GM12878 (cell line): ENCODE measurements around the gene MAGT1. TPM values are rescaled to one million over a fixed set of nuclear protein-coding genes. Genes with fewer than 3 reads are reported as not detected.

Experiments used
- ATAC-seq: fragments of 200-7000 bp; cut with Tn5 transposase; 3 replicates; pipeline ENCODE4 v1.9.1; 2020; ENCODE audit warnings: mild to moderate bottlenecking, moderate library complexity
- BruUV-seq: library from RNA; stranded (reverse); fragments of 400-500 nt; replicated peaks from 2 replicates; lab custom pipeline; 2021; lab: Mats Ljungman, UMichigan
- CTCF ChIA-PET: fragments of 300-600 bp; sonication (Branson Sonifier 250); formaldehyde crosslinking; extraction: SDS; loops from one replicate; lab custom pipeline; 2021; ENCODE audit warnings: inconsistent platforms; lab: Yijun Ruan, JAX
- POLR2A ChIA-PET: fragments of 350-600 bp; formaldehyde crosslinking; extraction: SDS; loops from one replicate; lab custom pipeline; 2021; ENCODE audit warnings: inconsistent platforms; lab: Charles Lee
- RAD21 ChIA-PET: fragments of 300-600 bp; sonication (Branson Sonifier 250); formaldehyde crosslinking; loops from one replicate; lab custom pipeline; 2023; ENCODE audit warnings: antibody characterized with exemption; ENCODE audit not compliant: unreplicated experiment; lab: Charles Lee
- SMC1A ChIA-PET: fragments of 300-600 bp; sonication (Branson Sonifier 250); formaldehyde crosslinking; loops from one replicate; lab custom pipeline; 2023; ENCODE audit not compliant: unreplicated experiment, uncharacterized antibody; lab: Charles Lee
- DNase-seq: peaks from one replicate; pipeline ENCODE4 v3.0.0-alpha.2; 2011; ENCODE audit warnings: low read depth, low spot score
- FAIRE-seq: peaks from 3 replicates; lab custom pipeline; 2011; peaks lifted over from hg19 to GRCh38; lab: Jason Lieb, UNC
- H2AFZ ChIP-seq: 2 replicates; pipeline ENCODE4 v1.6.0; 2011; ENCODE audit warnings: low read depth, low read length, control low read depth; ENCODE audit not compliant: control insufficient read depth
- H3K27ac ChIP-seq: 2 replicates; pipeline ENCODE4 v1.5.1; 2011; ENCODE audit warnings: control low read depth; ENCODE audit not compliant: control insufficient read depth, insufficient read depth
- H3K27me3 ChIP-seq, 2 experiments: replicated peaks in 1 of 2; 2 replicates each; pipeline versions ENCODE4 v1.6.0 to v1.6.1; 2011; ENCODE audit warnings: low read length in 1 of 2; ENCODE audit not compliant: control insufficient read depth in 2 of 2, insufficient read depth in 2 of 2
- H3K36me3 ChIP-seq, 2 experiments: 2 replicates each; pipeline ENCODE4 v1.5.1; 2011; ENCODE audit warnings: low read length in 1 of 2; ENCODE audit not compliant: control insufficient read depth in 2 of 2, insufficient read depth in 2 of 2
- H3K4me1 ChIP-seq: 2 replicates; pipeline ENCODE4 v1.6.1; 2011; ENCODE audit warnings: mild to moderate bottlenecking, low read length, moderate library complexity, mixed read lengths; ENCODE audit not compliant: control insufficient read depth, insufficient read depth
- H3K4me2 ChIP-seq: 2 replicates; pipeline ENCODE4 v1.6.0; 2011; ENCODE audit warnings: control low read depth; ENCODE audit not compliant: control insufficient read depth, insufficient read depth
- H3K4me3 ChIP-seq: fragments of 200-600 bp; sonication (generic); 2 replicates; pipeline ENCODE4 v1.5.1; 2016
- H3K79me2 ChIP-seq: 2 replicates; pipeline ENCODE4 v1.6.0; 2011; ENCODE audit warnings: low read length; ENCODE audit not compliant: control insufficient read depth, insufficient read depth
- H3K9ac ChIP-seq: 2 replicates; pipeline ENCODE4 v1.8.0; 2011; ENCODE audit warnings: low read length, control low read depth, mixed read lengths; ENCODE audit not compliant: control insufficient read depth, insufficient read depth
- H3K9me3 ChIP-seq: replicated peaks from 3 replicates; pipeline ENCODE4 v1.5.1; 2011; ENCODE audit warnings: mild to moderate bottlenecking, low read length; ENCODE audit not compliant: control insufficient read depth, insufficient read depth
- H4K20me1 ChIP-seq: 2 replicates; pipeline ENCODE4 v1.6.0; 2011; ENCODE audit not compliant: control insufficient read depth, insufficient read depth
- BMI1 ChIP-seq: fragments of 450-650 bp; IDR thresholded peaks from 2 replicates; pipeline ENCODE4 v1.6.1; 2016; ENCODE audit warnings: mild to moderate bottlenecking, moderate library complexity, borderline replicate concordance
- CBX5 ChIP-seq: sonication (generic); IDR thresholded peaks from 2 replicates; pipeline ENCODE4 v1.6.1; 2016; ENCODE audit warnings: low read depth, moderate library complexity, mild to moderate bottlenecking, inconsistent platforms
- CHD1 ChIP-seq: IDR thresholded peaks from 2 replicates; pipeline ENCODE4 v1.6.1; 2012; ENCODE audit warnings: low read depth, low read length, improper control_type of control experiment
- E2F4 ChIP-seq: IDR thresholded peaks from 2 replicates; pipeline ENCODE4 v1.6.1; 2012; ENCODE audit warnings: low read depth, low read length, improper control_type of control experiment
- FOXK2 ChIP-seq: fragments of 450-650 bp; IDR thresholded peaks from 2 replicates; pipeline ENCODE4 v1.6.1; 2017; ENCODE audit warnings: mild to moderate bottlenecking, moderate library complexity
- FOXM1 ChIP-seq: IDR thresholded peaks from 2 replicates; pipeline ENCODE4 v1.6.1; 2012; ENCODE audit warnings: low read depth, mild to moderate bottlenecking, inconsistent platforms, low read length, moderate library complexity
- IRF4 ChIP-seq: IDR thresholded peaks from 2 replicates; pipeline ENCODE4 v1.6.1; 2011; ENCODE audit warnings: low read depth, low read length
- PAX5 ChIP-seq: IDR thresholded peaks from 2 replicates; pipeline ENCODE4 v1.6.1; 2011; ENCODE audit warnings: low read depth, low read length, borderline replicate concordance
- SKIL ChIP-seq: fragments of 450-650 bp; IDR thresholded peaks from 2 replicates; pipeline ENCODE4 v1.6.1; 2017; ENCODE audit warnings: mild to moderate bottlenecking, low read depth, inconsistent platforms; ENCODE audit not compliant: poor library complexity, severe bottlenecking
- SPI1 ChIP-seq: IDR thresholded peaks from 2 replicates; pipeline ENCODE4 v1.6.1; 2011; ENCODE audit warnings: low read depth, mild to moderate bottlenecking, low read length, moderate library complexity, borderline replicate concordance; ENCODE audit not compliant: insufficient read depth
- WRNIP1 ChIP-seq: IDR thresholded peaks from 2 replicates; pipeline ENCODE4 v1.6.1; 2011; ENCODE audit warnings: low read depth, low read length, improper control_type of control experiment, borderline replicate concordance
- ZNF24 ChIP-seq: fragments of 450-650 bp; IDR thresholded peaks from 2 replicates; pipeline ENCODE4 v1.6.1; 2017; ENCODE audit warnings: antibody characterized with exemption, mild to moderate bottlenecking
- WGBS: methylation state at CpG from one replicate; pipeline ENCODE4 v1.1.6; 2016; ENCODE audit warnings: low lambda C conversion rate; ENCODE audit not compliant: insufficient replicate concordance, insufficient coverage; ENCODE audit errors: missing lambda C conversion rate; 5-methylcytosine and 5-hydroxymethylcytosine counted together
- in situ Hi-C: fragments of 300-500 bp; cut with MboI; formaldehyde crosslinking; loops from 9 replicates; pipeline ENCODE4 v1.14.3; 2018; ENCODE audit warnings: mixed read lengths
- intact Hi-C: fragments of 100-400 bp; cut with micrococcal nuclease; formaldehyde crosslinking; loops from one replicate; pipeline ENCODE4 v1.14.2; 2022; ENCODE audit not compliant: unreplicated experiment
- polyA plus RNA-seq, 11 experiments: library from polyadenylated mRNA; depleted of rRNA in 4 of 11; unstranded in 6 of 11; stranded (reverse) in 5 of 11; fragments of >200 nt; fragmentation: Nextera tagmentation in 4 of 11; fragmentation: Illumina TruSeq in 1 of 11; extraction: Ambion mirVana in 4 of 11; extraction: Trizol in 1 of 11; gene quantifications; 1 replicate in 1 of 11; 2 replicates in 10 of 11; pipeline versions ENCODE4 v1.2.1 to v1.2.3, GENCODE V29; 2011 to 2016; ENCODE audit warnings: inconsistent platforms in 2 of 11, missing spikeins in 2 of 11, low read depth in 1 of 11
- total RNA-seq, 4 experiments: library from RNA; depleted of rRNA in 3 of 4; stranded (reverse); fragments of >200 nt in 3 of 4; fragmentation: Illumina TruSeq in 1 of 4; extraction: Trizol in 1 of 4; gene quantifications; 2 replicates each; pipeline versions ENCODE4 v1.2.1 to v1.2.3, GENCODE V29; 2013 to 2021

The MAGT1 gene
- total and polyA plus RNA-seq, 10 of the 15 experiments (the other 5 are each of a cell fraction or from before 2014, with no cell fraction given): 28.0 to 59.1 (median 47.9) TPM

- TF ChIP-seq FOXK2 (no peak), SKIL (no peak), SPI1 (no peak), BMI1 (no peak), PAX5 (0 out of 2 replicates have a peak, but pooled peaks have one; percentile 29), CBX5 (no peak), ZNF24 (no peak)
Observed at GRCh38 chrX:77785486-77786364, 109.5 kb downstream of the MAGT1 start, which contains the start of gene ATRX (continued).

GRCh38 chrX:77779695-77780094, 115.5 kb downstream of the MAGT1 start:
- ChIA-PET RAD21 (no interaction called here), SMC1A (interaction anchor here (1.0 kb wide), 1 partner anchor 58 kb away, joined by 3 read pairs; no protein-coding TSS in a partner anchor), POLR2A (no interaction called here), CTCF (no interaction called here)
- intact Hi-C loops (loop anchor here (5.0 kb wide), 1 partner anchor 113 kb away; no protein-coding TSS in a partner anchor), in situ Hi-C loops (no loop called here)
- no peaks in the 10 kb centered on the region; the same call in 1 of the 2 replicates for H3K4me1 ChIP-seq
- no peak overlapping the region; the same call in 1 of the 2 replicates for H3K4me2 ChIP-seq
- FAIRE-seq (no peak), ATAC-seq (peak; percentile 48), DNase-seq (no peak)
- H3K9ac ChIP-seq: no peak overlapping the region
- no peaks in the 10 kb centered on the region; the same call in 1 of the 3 replicates for H3K9me3 ChIP-seq
- no peak overlapping the region for H3K27ac ChIP-seq
- H4K20me1 ChIP-seq: no peaks in the 10 kb centered on the region; the same call in 1 of the 2 replicates
- 0 out of 2 replicates have a peak overlapping the region, but pooled peaks have one; percentile 3 for H3K4me3 ChIP-seq
- H2AFZ ChIP-seq: no peak overlapping the region
- no peaks in the 10 kb centered on the region for H3K27me3 ChIP-seq
- no TSS peak for BruUV-seq
- peaks cover 74% of the 10 kb centered on the region for H3K79me2 ChIP-seq
- 28% methylated on average over 3 of the region's 3 CpGs for WGBS
- no peaks in the 10 kb centered on the region for H3K36me3 ChIP-seq
- no peak for TF ChIP-seq E2F4
- TF ChIP-seq FOXM1: no peak
- TF ChIP-seq IRF4: no peak
- TF ChIP-seq CHD1: no peak
- TF ChIP-seq SKIL: no peak
- no peak for TF ChIP-seq WRNIP1
